ENCODE measurements around the gene COL1A1.

DNA sequence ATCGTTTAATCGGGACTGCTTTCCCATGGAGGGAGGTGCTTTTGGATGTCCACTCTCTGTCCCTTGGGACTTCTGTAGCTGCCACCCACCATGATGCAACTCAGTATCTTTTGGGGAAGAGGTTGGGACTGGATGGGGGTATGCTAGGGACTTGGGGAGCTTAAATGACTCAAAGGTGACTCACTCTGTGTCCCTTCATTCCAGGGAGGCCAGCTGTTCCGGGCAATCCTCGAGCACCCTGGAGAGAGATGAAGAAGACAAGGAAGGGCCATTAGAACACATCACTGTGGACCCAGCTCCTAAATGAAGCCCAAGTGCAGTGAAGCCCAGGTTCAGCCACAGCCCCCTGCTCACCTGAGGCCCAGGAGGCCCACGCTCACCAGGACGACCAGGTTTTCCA is 4.6 kb downstream of the COL1A1 start:
- no peak for TF ChIP-seq EZH2 (IDR thresholded peaks at IDR 0.05)
- TF ChIP-seq POLR2AphosphoS5 (IDR thresholded peaks at IDR 0.05; ENCODE audit: borderline replicate concordance, low read depth, low read length) = no peak
